Measurements from ENCODE around the gene PRR22.

The PRR22 gene

DNA sequence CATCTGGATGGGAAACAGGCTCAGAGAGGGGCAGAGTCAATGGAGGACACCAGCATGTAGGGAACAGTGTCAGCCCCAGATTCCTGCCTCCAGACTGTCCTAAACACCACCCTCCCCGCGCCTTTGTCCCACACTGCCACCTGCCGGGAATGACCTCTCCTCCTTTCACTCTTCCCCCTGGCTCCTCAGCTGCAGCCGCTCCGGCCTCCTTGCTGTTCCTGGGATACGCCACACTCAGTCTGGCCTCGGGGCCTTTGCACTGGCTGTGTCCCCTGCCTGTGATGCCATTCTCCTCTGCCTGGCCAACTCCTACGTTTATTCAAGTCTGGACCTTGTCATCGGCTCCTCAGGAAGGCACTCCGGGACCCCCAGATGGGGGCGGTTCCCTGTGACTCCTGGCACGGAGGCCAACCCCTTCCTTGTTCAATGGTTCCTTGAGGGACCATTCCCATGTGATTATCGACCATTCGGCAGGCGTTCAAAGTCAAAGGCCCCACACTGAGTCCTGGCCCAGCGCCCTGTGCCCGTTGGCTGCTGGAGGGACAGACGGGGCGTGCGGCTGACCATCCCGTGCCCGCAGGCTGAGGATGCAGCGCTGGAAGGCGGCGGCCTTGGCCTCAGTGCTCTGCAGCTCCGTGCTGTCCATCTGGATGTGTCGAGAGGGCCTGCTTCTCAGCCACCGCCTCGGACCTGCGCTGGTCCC, 39.2 kb upstream of the PRR22 start:
- H3K4me1 ChIP-seq (ENCODE audit: low read length): peaks cover 11% of the 10 kb centered on the region
- no peak overlapping the region for H3K4me2 ChIP-seq (ENCODE audit: low read length)
- no peaks in the 10 kb centered on the region for H4K20me1 ChIP-seq (ENCODE audit: insufficient read depth, low read length)
- H3K27ac ChIP-seq (ENCODE audit: low read length): no peak overlapping the region
- H3K9ac ChIP-seq (ENCODE audit: low read length): no peak overlapping the region
- no peaks in the 10 kb centered on the region for H3K27me3 ChIP-seq (ENCODE audit: low read depth, low read length)
- H3K79me2 ChIP-seq (ENCODE audit: low read length): no peaks in the 10 kb centered on the region
- TF ChIP-seq, protein P1, sequence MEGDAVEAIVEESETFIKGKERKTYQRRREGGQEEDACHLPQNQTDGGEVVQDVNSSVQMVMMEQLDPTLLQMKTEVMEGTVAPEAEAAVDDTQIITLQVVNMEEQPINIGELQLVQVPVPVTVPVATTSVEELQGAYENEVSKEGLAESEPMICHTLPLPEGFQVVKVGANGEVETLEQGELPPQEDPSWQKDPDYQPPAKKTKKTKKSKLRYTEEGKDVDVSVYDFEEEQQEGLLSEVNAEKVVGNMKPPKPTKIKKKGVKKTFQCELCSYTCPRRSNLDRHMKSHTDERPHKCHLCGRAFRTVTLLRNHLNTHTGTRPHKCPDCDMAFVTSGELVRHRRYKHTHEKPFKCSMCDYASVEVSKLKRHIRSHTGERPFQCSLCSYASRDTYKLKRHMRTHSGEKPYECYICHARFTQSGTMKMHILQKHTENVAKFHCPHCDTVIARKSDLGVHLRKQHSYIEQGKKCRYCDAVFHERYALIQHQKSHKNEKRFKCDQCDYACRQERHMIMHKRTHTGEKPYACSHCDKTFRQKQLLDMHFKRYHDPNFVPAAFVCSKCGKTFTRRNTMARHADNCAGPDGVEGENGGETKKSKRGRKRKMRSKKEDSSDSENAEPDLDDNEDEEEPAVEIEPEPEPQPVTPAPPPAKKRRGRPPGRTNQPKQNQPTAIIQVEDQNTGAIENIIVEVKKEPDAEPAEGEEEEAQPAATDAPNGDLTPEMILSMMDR (IDR thresholded peaks at IDR 0.05; ENCODE audit: low read depth, low read length): peak; percentile 26; the same call in 1 of the 2 replicates
- TF ChIP-seq EZH2phosphoT487 (IDR thresholded peaks at IDR 0.05; ENCODE audit: low read depth): no peak
- H3K9me3 ChIP-seq (ENCODE audit: insufficient read depth, low read length): no peaks in the 10 kb centered on the region
- H2AFZ ChIP-seq (ENCODE audit: low read depth, low read length): no peak overlapping the region
- no peak overlapping the region for H3K4me3 ChIP-seq (ENCODE audit: low read length)
- no peaks in the 10 kb centered on the region for H3K36me3 ChIP-seq (replicated peaks; ENCODE audit: low read depth, low read length)

DNA sequence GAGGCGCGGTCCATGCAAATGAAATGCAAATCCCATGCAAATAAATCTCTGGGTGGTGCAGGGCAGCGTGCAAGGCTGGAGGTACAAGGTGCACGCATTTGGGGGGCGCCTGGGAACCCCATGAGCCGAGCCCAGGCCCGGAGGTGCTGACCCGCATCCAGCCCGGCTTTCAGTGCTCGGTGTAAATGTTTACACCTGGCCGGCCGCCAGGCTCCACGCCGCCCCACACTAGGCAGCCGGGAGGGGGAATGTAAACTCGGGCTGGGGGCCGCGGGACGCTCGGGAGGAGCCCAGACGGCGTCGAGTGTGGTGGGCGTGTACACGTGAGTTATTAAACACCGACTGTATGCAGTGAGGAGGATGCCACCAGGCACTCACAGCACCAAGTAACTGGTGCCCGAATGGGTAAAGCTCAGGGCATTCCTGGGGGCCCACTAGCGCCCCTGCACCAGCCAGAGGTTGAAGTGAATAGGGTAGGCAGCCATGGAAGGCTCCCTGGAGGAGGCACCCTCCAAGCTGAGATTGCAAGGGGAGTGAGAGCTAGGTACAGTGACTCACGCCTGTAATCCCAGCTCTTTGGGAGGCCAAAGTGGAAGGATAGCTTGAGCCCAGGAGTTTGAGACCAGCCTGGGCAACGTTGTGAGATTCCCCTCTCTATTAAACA, 37.8 kb upstream of the PRR22 start:
- Histone ChIP-seq H3K9ac (ENCODE audit: low read length) (no peak overlapping the region), H3K79me2 (ENCODE audit: low read length) (no peaks in the 10 kb centered on the region), H2AFZ (ENCODE audit: low read depth, low read length) (no peak overlapping the region), H3K36me3 (replicated peaks; ENCODE audit: low read depth, low read length) (no peaks in the 10 kb centered on the region), H3K27ac (ENCODE audit: low read length) (no peak overlapping the region), H4K20me1 (ENCODE audit: insufficient read depth, low read length) (no peaks in the 10 kb centered on the region), H3K9me3 (ENCODE audit: insufficient read depth, low read length) (no peaks in the 10 kb centered on the region), H3K4me1 (ENCODE audit: low read length) (peaks cover 11% of the 10 kb centered on the region), H3K4me2 (ENCODE audit: low read length) (no peak overlapping the region), H3K27me3 (ENCODE audit: low read depth, low read length) (no peaks in the 10 kb centered on the region), H3K4me3 (ENCODE audit: low read length) (no peak overlapping the region)
- TF ChIP-seq EZH2phosphoT487 (IDR thresholded peaks at IDR 0.05; ENCODE audit: low read depth): no peak
- TF ChIP-seq, protein P1 (IDR thresholded peaks at IDR 0.05; ENCODE audit: low read depth, low read length): no peak

DNA sequence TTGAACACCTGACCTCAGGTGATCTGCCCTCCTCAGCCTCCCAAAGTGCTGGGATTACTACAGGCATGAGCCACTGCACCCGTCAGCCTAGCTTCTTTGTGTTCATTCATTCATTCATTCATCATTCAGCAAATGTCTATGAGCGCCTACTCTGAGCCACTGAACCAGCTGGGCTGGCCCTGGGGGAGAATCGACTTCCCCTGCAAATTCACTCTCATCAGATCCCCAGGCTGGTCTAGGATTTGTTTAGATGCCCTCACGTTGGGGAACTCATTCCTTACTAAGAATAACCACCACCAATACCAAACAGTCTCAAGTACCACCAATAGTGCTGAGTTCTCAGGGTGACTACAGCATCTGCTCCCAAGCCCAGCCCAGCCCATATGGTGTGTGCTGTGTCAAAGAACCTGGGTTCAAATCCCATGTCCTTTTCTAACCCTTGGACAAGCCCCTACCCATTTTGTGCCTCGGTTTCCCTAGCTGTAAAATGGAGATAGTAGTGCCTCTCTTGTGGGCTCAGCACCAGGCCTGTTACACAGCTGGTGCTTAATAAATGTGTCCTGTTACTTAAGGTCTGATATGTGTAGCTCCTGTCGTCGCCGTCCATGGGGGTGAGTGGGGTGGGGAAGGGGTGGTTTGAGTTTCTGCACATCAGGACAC, 37.1 kb upstream of the PRR22 start:
- no peak for TF ChIP-seq EZH2phosphoT487 (IDR thresholded peaks at IDR 0.05; ENCODE audit: low read depth)
- TF ChIP-seq, protein P1 (IDR thresholded peaks at IDR 0.05; ENCODE audit: low read depth, low read length): no peak
- Histone ChIP-seq H4K20me1 (ENCODE audit: insufficient read depth, low read length) (no peaks in the 10 kb centered on the region), H3K4me3 (ENCODE audit: low read length) (no peak overlapping the region), H3K36me3 (replicated peaks; ENCODE audit: low read depth, low read length) (no peaks in the 10 kb centered on the region), H3K9ac (ENCODE audit: low read length) (no peak overlapping the region), H3K4me1 (ENCODE audit: low read length) (peaks cover 5% of the 10 kb centered on the region), H3K79me2 (ENCODE audit: low read length) (no peaks in the 10 kb centered on the region), H2AFZ (ENCODE audit: low read depth, low read length) (no peak overlapping the region), H3K4me2 (ENCODE audit: low read length) (no peak overlapping the region), H3K27me3 (ENCODE audit: low read depth, low read length) (no peaks in the 10 kb centered on the region), H3K27ac (ENCODE audit: low read length) (no peak overlapping the region), H3K9me3 (ENCODE audit: insufficient read depth, low read length) (no peaks in the 10 kb centered on the region)

GRCh38 chr19:5820785-5821184, 36.2 kb upstream of the PRR22 start:
- Histone ChIP-seq H3K9me3 (ENCODE audit: insufficient read depth, low read length) (no peaks in the 10 kb centered on the region), H2AFZ (ENCODE audit: low read depth, low read length) (no peak overlapping the region), H3K79me2 (ENCODE audit: low read length) (no peaks in the 10 kb centered on the region), H4K20me1 (ENCODE audit: insufficient read depth, low read length) (no peaks in the 10 kb centered on the region), H3K4me1 (ENCODE audit: low read length) (no peaks in the 10 kb centered on the region), H3K27ac (ENCODE audit: low read length) (no peak overlapping the region), H3K4me3 (ENCODE audit: low read length) (no peak overlapping the region), H3K36me3 (replicated peaks; ENCODE audit: low read depth, low read length) (no peaks in the 10 kb centered on the region), H3K4me2 (ENCODE audit: low read length) (no peak overlapping the region), H3K9ac (ENCODE audit: low read length) (no peak overlapping the region), H3K27me3 (ENCODE audit: low read depth, low read length) (no peaks in the 10 kb centered on the region)
- TF ChIP-seq, protein P1 (IDR thresholded peaks at IDR 0.05; ENCODE audit: low read depth, low read length): no peak
- no peak for TF ChIP-seq EZH2phosphoT487 (IDR thresholded peaks at IDR 0.05; ENCODE audit: low read depth)

Data from OCI-LY3 (cell line).